Muscle layer of colon (tissue), 2 donors: ENCODE results near the gene FAM111A.
A peak's percentile ranks its signal among the peaks of the same experiment; 100 is the strongest.

ENCODE experiments used
- H3K27ac ChIP-seq: one replicate; pipeline ENCODE4 v1.7.0; 2013; ENCODE audit warnings: low read depth, mild to moderate bottlenecking, low read length, moderate library complexity
- H3K27me3 ChIP-seq, 2 donors: one replicate each; pipeline ENCODE4 v1.7.0; 2013; ENCODE audit warnings: low read length in 2 of 2, mild to moderate bottlenecking in 2 of 2; ENCODE audit not compliant: insufficient read depth in 2 of 2, control insufficient read depth in 1 of 2
- H3K36me3 ChIP-seq: one replicate; pipeline ENCODE4 v1.7.0; 2013; ENCODE audit warnings: mild to moderate bottlenecking, low read length; ENCODE audit not compliant: insufficient read depth
- H3K4me1 ChIP-seq: one replicate; pipeline ENCODE4 v1.7.0; 2013; ENCODE audit warnings: mild to moderate bottlenecking, low read length; ENCODE audit not compliant: insufficient read depth
- H3K4me3 ChIP-seq, 2 donors: one replicate each; pipeline ENCODE4 v1.7.0; 2013; ENCODE audit warnings: low read length in 2 of 2, low read depth in 1 of 2, mild to moderate bottlenecking in 1 of 2, moderate library complexity in 1 of 2
- H3K9ac ChIP-seq: one replicate; pipeline ENCODE4 v1.7.0; 2013; ENCODE audit warnings: low read length
- H3K9me3 ChIP-seq: one replicate; pipeline ENCODE4 v1.7.0; 2013; ENCODE audit warnings: mild to moderate bottlenecking, low read length
- donor health status: abdominal sarcoma.
- donor health status: Adenocarcinoma of cecum.

Gene FAM111A

GRCh38 chr11:59144579-59145345 is 2.1 kb downstream of the FAM111A start:
- H3K27ac ChIP-seq = peak overlapping the region; percentile 66
- peaks cover 17% of the 10 kb centered on the region for H3K4me1 ChIP-seq
- peak overlapping the region; percentile 43 to 94 for H3K4me3 ChIP-seq
- H3K9ac ChIP-seq = no peak overlapping the region
- H3K9me3 ChIP-seq = no peaks in the 10 kb centered on the region
- H3K36me3 ChIP-seq = no peaks in the 10 kb centered on the region
- H3K27me3 ChIP-seq = no peaks in the 10 kb centered on the region

- Histone ChIP-seq H3K27ac (peak overlapping the region; percentile 21), H3K4me1 (peaks cover 17% of the 10 kb centered on the region), H3K9me3 (no peaks in the 10 kb centered on the region), H3K9ac (no peak overlapping the region), H3K27me3 (no peaks in the 10 kb centered on the region), H3K4me3 (peak overlapping the region in 1 of 2 donors; percentile 94), H3K36me3 (no peaks in the 10 kb centered on the region)
Measured at GRCh38 chr11:59145534-59145933, 2.9 kb downstream of the FAM111A start.

GRCh38 chr11:59151761-59152160 is 9.1 kb downstream of the FAM111A start:
- Histone ChIP-seq H3K9me3 (no peaks in the 10 kb centered on the region), H3K27ac (no peak overlapping the region), H3K9ac (no peak overlapping the region), H3K4me1 (no peaks in the 10 kb centered on the region), H3K27me3 (no peaks in the 10 kb centered on the region), H3K36me3 (no peaks in the 10 kb centered on the region), H3K4me3 (no peak overlapping the region)

- Histone ChIP-seq H3K9ac (no peak overlapping the region), H3K9me3 (no peaks in the 10 kb centered on the region), H3K27ac (no peak overlapping the region), H3K36me3 (no peaks in the 10 kb centered on the region), H3K4me3 (no peak overlapping the region), H3K27me3 (no peaks in the 10 kb centered on the region), H3K4me1 (no peaks in the 10 kb centered on the region)
Measured at GRCh38 chr11:59152312-59152951, 9.8 kb downstream of the FAM111A start.

GRCh38 chr11:59154610-59155009 is 12.0 kb downstream of the FAM111A start:
- H3K4me3 ChIP-seq = no peak overlapping the region
- H3K27me3 ChIP-seq = no peaks in the 10 kb centered on the region
- H3K36me3 ChIP-seq = no peaks in the 10 kb centered on the region
- H3K27ac ChIP-seq = no peak overlapping the region
- no peaks in the 10 kb centered on the region for H3K9me3 ChIP-seq
- no peaks in the 10 kb centered on the region for H3K4me1 ChIP-seq
- no peak overlapping the region for H3K9ac ChIP-seq

GRCh38 chr11:59157433-59157832 is 14.8 kb downstream of the FAM111A start:
- Histone ChIP-seq H3K4me1 (no peaks in the 10 kb centered on the region), H3K27ac (no peak overlapping the region), H3K9me3 (no peaks in the 10 kb centered on the region)

GRCh38 chr11:59158206-59159068 is 15.8 kb downstream of the FAM111A start:
- H3K9me3 ChIP-seq = no peaks in the 10 kb centered on the region
- H3K9ac ChIP-seq = no peak overlapping the region
- H3K36me3 ChIP-seq = no peaks in the 10 kb centered on the region
- no peak overlapping the region for H3K4me3 ChIP-seq
- no peak overlapping the region for H3K27ac ChIP-seq
- H3K4me1 ChIP-seq = no peaks in the 10 kb centered on the region
- H3K27me3 ChIP-seq = no peaks in the 10 kb centered on the region

More at GRCh38 chr11:59157433-59157832, 14.8 kb downstream of the FAM111A start:
- H3K27me3 ChIP-seq = no peaks in the 10 kb centered on the region
- no peak overlapping the region for H3K9ac ChIP-seq
- no peak overlapping the region for H3K4me3 ChIP-seq
- no peaks in the 10 kb centered on the region for H3K36me3 ChIP-seq

- Histone ChIP-seq H3K9me3 (no peaks in the 10 kb centered on the region), H3K4me3 (no peak overlapping the region)
Measured at GRCh38 chr11:59164028-59164427, 21.4 kb downstream of the FAM111A start.

GRCh38 chr11:59171508-59172322 is 29.1 kb downstream of the FAM111A start, which contains the start of gene DTX4:
Gene DTX4 (plus strand): TSS chr11:59172132. CDS start chr11:59172596, 464 bp downstream.
- H3K4me3 ChIP-seq = peak within 1 kb of the TSS; percentile 74 to 86
- no peaks in the 10 kb centered on the region for H3K27me3 ChIP-seq
- no peaks in the 10 kb centered on the region for H3K36me3 ChIP-seq
- H3K4me1 ChIP-seq = peaks cover 8% of the 10 kb centered on the region
- peak within 1 kb of the TSS; percentile 52 for H3K9ac ChIP-seq
- no peaks in the 10 kb centered on the region for H3K9me3 ChIP-seq
- H3K27ac ChIP-seq = no peak within 1 kb of the TSS

More at GRCh38 chr11:59164028-59164427, 21.4 kb downstream of the FAM111A start:
- no peak overlapping the region for H3K27ac ChIP-seq
- no peak overlapping the region for H3K9ac ChIP-seq
- H3K4me1 ChIP-seq = no peaks in the 10 kb centered on the region
- no peaks in the 10 kb centered on the region for H3K27me3 ChIP-seq
- no peaks in the 10 kb centered on the region for H3K36me3 ChIP-seq

- no peaks in the 10 kb centered on the region for H3K36me3 ChIP-seq
- peaks cover 8% of the 10 kb centered on the region for H3K4me1 ChIP-seq
- H3K27ac ChIP-seq = no peak overlapping the region
- H3K9ac ChIP-seq = peak overlapping the region; percentile 52
- no peaks in the 10 kb centered on the region for H3K9me3 ChIP-seq
- H3K4me3 ChIP-seq = peak overlapping the region; percentile 74 to 86
- H3K27me3 ChIP-seq = no peaks in the 10 kb centered on the region
Measured at GRCh38 chr11:59172345-59173079, 29.9 kb downstream of the FAM111A start.
